ENCODE data around the gene MDH1. TPM values are rescaled to one million over a fixed set of nuclear protein-coding genes. Genes with fewer than 3 reads are reported as not detected.

Gene MDH1
- polyA plus RNA-seq (2011; rRNA removed) (239 and 296 TPM in 2 replicates), polyA minus RNA-seq (2011; rRNA and poly(A)+ RNA removed) (61.3 and 70.1 TPM in 2 replicates)

DNA sequence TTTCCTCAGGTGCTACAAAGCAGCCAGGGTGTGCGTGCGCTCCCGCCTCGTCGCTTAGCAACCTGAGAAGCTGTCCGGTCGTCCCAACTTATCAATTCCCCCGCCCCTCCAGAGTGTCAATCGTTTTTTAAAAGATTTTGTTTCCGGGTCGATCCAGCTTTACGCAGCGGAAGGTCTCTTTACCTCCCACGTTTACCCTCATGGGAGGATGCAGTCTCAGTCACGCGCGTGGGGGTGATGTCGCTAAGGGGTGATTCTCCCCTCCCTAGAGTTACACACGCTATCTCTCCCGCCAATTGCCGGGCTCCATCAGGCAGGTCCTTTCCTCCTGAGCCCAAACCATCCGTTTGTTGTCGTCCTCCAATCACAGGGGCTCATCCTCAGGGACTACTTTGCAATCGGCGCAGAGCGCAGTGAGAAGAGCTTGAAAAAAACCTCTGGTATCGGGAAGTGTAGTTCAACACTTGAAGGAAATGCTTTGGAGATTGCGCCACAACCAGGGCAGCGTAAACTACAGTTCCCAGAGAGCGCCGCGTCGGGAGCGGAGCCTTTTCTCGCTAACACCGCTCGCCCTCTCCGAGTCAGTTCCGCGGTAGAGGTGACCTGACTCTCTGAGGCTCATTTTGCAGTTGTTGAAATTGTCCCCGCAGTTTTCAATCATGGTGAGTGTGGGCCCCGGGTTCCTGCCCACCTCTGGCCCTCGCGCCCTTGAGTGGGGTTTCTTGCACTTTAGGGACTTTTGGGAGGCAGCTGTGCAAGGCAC lies at the start of gene MDH1, which contains the start of gene WDPCP:
TSS of gene MDH1 (plus strand) at position 579 of the 763 bp plus-strand sequence. CDS start at position 660, 81 bp downstream.
TSS of gene WDPCP (minus strand) at position 93 of the 763 bp plus-strand sequence. CDS start 206 bp downstream, outside the sequence.
- H3K4me3 ChIP-seq (ENCODE audit: low read depth, low read length), result peak within 1 kb of the TSS; percentile 94
- no peaks in the 10 kb centered on the region; the same call in 1 of the 2 replicates for H3K9me3 ChIP-seq (ENCODE audit: control insufficient read depth, insufficient read depth, low read length)
- peak; percentile 100 for DNase-seq (ENCODE audit: low read depth, low spot score)
- H3K27me3 ChIP-seq (ENCODE audit: control insufficient read depth, insufficient read depth, low read length), result no peaks in the 10 kb centered on the region
- POLR2A ChIA-PET, result interaction anchor here (0.6 to 2.1 kb wide), 5 partner anchors 11 to 395 kb away, joined by 3 to 13 read pairs (median 3); partner anchors contain the start of gene UGP2
- CTCF ChIA-PET, result interaction anchor here (1.1 kb wide), 1 partner anchor 272 kb away, joined by 3 read pairs; no protein-coding TSS in a partner anchor
- peak within 1 kb of the TSS; percentile 91 for H3K27ac ChIP-seq (ENCODE audit: low read depth, low read length)
- TF ChIP-seq, protein P1, sequence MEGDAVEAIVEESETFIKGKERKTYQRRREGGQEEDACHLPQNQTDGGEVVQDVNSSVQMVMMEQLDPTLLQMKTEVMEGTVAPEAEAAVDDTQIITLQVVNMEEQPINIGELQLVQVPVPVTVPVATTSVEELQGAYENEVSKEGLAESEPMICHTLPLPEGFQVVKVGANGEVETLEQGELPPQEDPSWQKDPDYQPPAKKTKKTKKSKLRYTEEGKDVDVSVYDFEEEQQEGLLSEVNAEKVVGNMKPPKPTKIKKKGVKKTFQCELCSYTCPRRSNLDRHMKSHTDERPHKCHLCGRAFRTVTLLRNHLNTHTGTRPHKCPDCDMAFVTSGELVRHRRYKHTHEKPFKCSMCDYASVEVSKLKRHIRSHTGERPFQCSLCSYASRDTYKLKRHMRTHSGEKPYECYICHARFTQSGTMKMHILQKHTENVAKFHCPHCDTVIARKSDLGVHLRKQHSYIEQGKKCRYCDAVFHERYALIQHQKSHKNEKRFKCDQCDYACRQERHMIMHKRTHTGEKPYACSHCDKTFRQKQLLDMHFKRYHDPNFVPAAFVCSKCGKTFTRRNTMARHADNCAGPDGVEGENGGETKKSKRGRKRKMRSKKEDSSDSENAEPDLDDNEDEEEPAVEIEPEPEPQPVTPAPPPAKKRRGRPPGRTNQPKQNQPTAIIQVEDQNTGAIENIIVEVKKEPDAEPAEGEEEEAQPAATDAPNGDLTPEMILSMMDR (IDR thresholded peaks at IDR 0.05; ENCODE audit: low read depth, low read length), result no peak

DNA sequence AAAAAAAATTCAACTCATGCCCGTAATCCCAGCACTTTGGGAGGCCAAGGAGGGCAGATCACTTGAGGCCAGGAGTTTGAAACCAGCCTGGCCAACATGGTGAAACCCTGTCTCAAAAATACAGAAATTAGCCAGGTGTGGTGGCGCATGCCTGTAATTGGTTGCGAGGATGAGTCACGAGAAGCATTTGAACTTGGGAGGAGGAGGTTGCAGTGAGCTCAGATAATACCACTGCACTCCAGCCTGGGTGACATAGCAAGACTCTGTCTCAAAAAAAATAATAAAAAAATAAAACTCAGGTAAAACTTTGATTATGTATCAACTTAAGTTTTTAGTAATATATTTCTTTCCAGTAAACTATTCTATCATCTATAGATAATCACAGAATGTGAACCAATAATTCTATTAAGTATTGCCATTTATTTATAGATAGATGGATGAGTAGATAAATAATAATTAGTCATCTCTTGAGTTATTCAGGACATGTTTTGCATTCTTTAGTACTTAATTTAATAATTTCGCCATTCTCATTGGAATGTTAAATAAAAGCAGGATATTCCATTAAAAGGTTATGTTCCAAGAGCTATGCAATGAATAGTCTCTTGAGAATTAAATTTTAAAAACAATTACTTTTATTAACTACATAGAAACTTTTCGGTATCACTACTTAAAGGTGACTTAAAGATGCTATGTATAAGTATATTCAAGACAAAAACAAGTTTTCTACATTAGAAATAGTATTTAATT lies 49.2 kb upstream of the MDH1 start:
- CTCF ChIA-PET, result no interaction called here
- Histone ChIP-seq H3K27ac (ENCODE audit: low read depth, low read length) (no peak overlapping the region), H3K4me3 (ENCODE audit: low read depth, low read length) (no peak overlapping the region), H3K9me3 (ENCODE audit: control insufficient read depth, insufficient read depth, low read length) (no peaks in the 10 kb centered on the region), H3K27me3 (ENCODE audit: control insufficient read depth, insufficient read depth, low read length) (no peaks in the 10 kb centered on the region)
- POLR2A ChIA-PET, result no interaction called here
- no peak for DNase-seq (ENCODE audit: low read depth, low spot score)
- TF ChIP-seq, protein P1 (IDR thresholded peaks at IDR 0.05; ENCODE audit: low read depth, low read length), result no peak

DNA sequence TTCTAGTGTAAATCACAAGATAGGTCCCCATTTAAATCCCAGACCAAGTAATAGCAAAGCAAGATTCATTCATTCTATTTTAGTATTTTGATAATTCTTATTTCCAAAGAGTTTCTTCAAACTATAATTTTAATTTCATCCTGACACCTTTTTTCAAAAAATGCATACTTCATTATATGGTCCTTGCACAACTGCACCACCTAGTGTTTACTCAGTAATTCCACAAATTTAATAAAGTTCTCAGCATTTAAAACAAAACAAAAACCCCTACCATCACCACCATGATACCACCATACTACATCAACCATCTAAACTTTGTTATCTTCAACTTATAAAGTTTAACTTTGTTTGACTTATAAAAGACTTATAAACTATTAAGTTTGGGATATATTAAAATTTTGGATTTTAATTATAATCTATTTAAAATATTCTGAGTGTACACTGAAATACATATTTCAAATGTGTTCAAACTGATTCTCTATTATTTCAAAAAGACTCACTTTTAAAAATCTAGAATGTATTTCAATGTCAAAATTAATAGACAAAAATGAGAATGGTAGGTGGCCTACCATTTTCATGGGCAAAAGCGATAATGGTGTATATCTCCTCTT lies 44.6 kb upstream of the MDH1 start:
- CTCF ChIA-PET, result interaction anchor here (0.5 to 1.3 kb wide), 7 partner anchors 9 to 757 kb away, joined by 3 to 8 read pairs (median 3); no protein-coding TSS in a partner anchor
- H3K27ac ChIP-seq (ENCODE audit: low read depth, low read length), result no peak overlapping the region

DNA sequence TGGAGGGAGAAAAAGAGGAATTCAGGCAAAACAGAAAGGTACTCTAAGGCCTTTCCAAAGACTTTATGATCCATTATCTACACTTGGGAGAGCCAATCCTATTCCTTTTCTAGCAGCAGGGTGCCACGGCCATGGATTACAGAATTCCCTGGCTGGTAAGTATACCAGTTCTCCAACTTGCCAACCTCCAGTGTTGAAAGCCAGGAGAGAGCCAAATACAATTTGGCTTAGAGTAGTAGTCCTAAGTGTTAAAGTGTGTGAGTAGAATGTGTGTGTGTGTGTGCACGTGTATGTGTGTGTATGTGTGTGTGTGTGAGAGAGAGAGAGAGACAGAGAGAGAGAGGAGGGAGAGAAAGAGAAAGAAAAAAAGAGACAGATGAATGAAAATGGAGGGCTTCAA lies 43.7 kb upstream of the MDH1 start:
- no peak for DNase-seq (ENCODE audit: low read depth, low spot score)
- Histone ChIP-seq H3K27me3 (ENCODE audit: control insufficient read depth, insufficient read depth, low read length) (no peaks in the 10 kb centered on the region), H3K4me3 (ENCODE audit: low read depth, low read length) (no peak overlapping the region), H3K9me3 (ENCODE audit: control insufficient read depth, insufficient read depth, low read length) (no peaks in the 10 kb centered on the region), H3K27ac (ENCODE audit: low read depth, low read length) (no peak overlapping the region)
- TF ChIP-seq, protein P1 (IDR thresholded peaks at IDR 0.05; ENCODE audit: low read depth, low read length), result no peak
- POLR2A ChIA-PET, result no interaction called here
- CTCF ChIA-PET, result interaction anchor here (0.9 to 1.2 kb wide), 2 partner anchors 41 to 465 kb away, joined by 3 read pairs; no protein-coding TSS in a partner anchor

More for the DNA sequence above, 44.6 kb upstream of the MDH1 start:
- Histone ChIP-seq H3K27me3 (ENCODE audit: control insufficient read depth, insufficient read depth, low read length) (no peaks in the 10 kb centered on the region), H3K9me3 (ENCODE audit: control insufficient read depth, insufficient read depth, low read length) (no peaks in the 10 kb centered on the region), H3K4me3 (ENCODE audit: low read depth, low read length) (no peak overlapping the region)
- POLR2A ChIA-PET, result no interaction called here
- TF ChIP-seq, protein P1 (IDR thresholded peaks at IDR 0.05; ENCODE audit: low read depth, low read length), result peak; percentile 58
- no peak for DNase-seq (ENCODE audit: low read depth, low spot score)
